Middle frontal gyrus (tissue), 1 donor: Measurements from ENCODE around the gene PLA2G2F.
"Not testable (repeated sequence)": the region's sequence is repeated elsewhere in the genome, so short reads cannot be mapped to it uniquely, and the experiment has no call there.

Experiments
- DNase-seq: peaks from one replicate; pipeline ENCODE4 v3.0.0-alpha.2; 2015; ENCODE audit warnings: low spot score; ENCODE audit errors: extremely low spot score

PLA2G2F gene

GRCh38 chr1:20114021-20114648 is 25.0 kb upstream of the PLA2G2F start:
- no peak for DNase-seq

- DNase-seq, result no peak
Observed at GRCh38 chr1:20115479-20115878, 23.6 kb upstream of the PLA2G2F start.

GRCh38 chr1:20115916-20116315 is 23.2 kb upstream of the PLA2G2F start:
- DNase-seq, result no peak

GRCh38 chr1:20117236-20117635 is 21.9 kb upstream of the PLA2G2F start:
- no peak for DNase-seq

- DNase-seq, result no peak
Observed at GRCh38 chr1:20119347-20119746, 19.8 kb upstream of the PLA2G2F start, which contains the start of gene PLA2G2D. Gene PLA2G2D (minus strand): TSS chr1:20119536. CDS start chr1:20119498, 38 bp downstream.

GRCh38 chr1:20120796-20121195 is 18.3 kb upstream of the PLA2G2F start:
- DNase-seq, result no peak

- no peak for DNase-seq
Observed at GRCh38 chr1:20123722-20124455, 15.2 kb upstream of the PLA2G2F start.

- no peak for DNase-seq
Observed at GRCh38 chr1:20124456-20125057, 14.6 kb upstream of the PLA2G2F start.

- no peak for DNase-seq
Observed at GRCh38 chr1:20125100-20125499, 14.0 kb upstream of the PLA2G2F start.

GRCh38 chr1:20126041-20126805 is 12.9 kb upstream of the PLA2G2F start:
- DNase-seq, result no peak

- DNase-seq, result no peak
Observed at GRCh38 chr1:20126806-20127440, 12.2 kb upstream of the PLA2G2F start.

GRCh38 chr1:20130518-20130917 is 8.6 kb upstream of the PLA2G2F start:
- not testable (repeated sequence) for DNase-seq

GRCh38 chr1:20134995-20135394 is 4.1 kb upstream of the PLA2G2F start:
- DNase-seq, result no peak

GRCh38 chr1:20136249-20136648 is 2.9 kb upstream of the PLA2G2F start:
- DNase-seq, result no peak

- DNase-seq, result no peak
Observed at GRCh38 chr1:20137055-20137454, 2.1 kb upstream of the PLA2G2F start.

- no peak for DNase-seq
Observed at GRCh38 chr1:20137604-20138003, 1.5 kb upstream of the PLA2G2F start.

GRCh38 chr1:20138346-20138745 is 777 bp upstream of the PLA2G2F start:
- no peak for DNase-seq

GRCh38 chr1:20139776-20140612 is 871 bp downstream of the PLA2G2F start:
- DNase-seq, result no peak

- no peak for DNase-seq
Observed at GRCh38 chr1:20141001-20141400, 1.9 kb downstream of the PLA2G2F start.

GRCh38 chr1:20141466-20141865 is 2.3 kb downstream of the PLA2G2F start:
- DNase-seq, result no peak
